ENCODE data around the gene ABHD5.

Gene ABHD5

DNA sequence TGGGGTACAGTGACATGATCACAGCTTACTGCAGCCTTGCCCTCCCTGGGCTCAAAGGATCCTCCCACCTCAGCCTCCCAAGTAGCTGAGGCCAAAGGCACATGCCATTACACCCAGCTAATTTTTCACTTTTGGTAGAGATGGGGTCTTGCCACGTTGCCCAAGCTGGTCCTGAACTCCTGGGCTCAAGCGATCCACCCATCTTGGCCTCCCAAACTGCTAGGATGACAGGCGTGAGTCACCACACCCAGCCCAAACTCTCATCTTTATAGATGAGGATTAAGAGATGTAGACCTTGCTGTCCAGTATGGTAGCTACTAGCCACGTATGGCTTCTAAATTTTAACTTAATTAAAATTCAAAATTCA lies 4.4 kb upstream of the ABHD5 start:
- DNase-seq, result no peak

DNA sequence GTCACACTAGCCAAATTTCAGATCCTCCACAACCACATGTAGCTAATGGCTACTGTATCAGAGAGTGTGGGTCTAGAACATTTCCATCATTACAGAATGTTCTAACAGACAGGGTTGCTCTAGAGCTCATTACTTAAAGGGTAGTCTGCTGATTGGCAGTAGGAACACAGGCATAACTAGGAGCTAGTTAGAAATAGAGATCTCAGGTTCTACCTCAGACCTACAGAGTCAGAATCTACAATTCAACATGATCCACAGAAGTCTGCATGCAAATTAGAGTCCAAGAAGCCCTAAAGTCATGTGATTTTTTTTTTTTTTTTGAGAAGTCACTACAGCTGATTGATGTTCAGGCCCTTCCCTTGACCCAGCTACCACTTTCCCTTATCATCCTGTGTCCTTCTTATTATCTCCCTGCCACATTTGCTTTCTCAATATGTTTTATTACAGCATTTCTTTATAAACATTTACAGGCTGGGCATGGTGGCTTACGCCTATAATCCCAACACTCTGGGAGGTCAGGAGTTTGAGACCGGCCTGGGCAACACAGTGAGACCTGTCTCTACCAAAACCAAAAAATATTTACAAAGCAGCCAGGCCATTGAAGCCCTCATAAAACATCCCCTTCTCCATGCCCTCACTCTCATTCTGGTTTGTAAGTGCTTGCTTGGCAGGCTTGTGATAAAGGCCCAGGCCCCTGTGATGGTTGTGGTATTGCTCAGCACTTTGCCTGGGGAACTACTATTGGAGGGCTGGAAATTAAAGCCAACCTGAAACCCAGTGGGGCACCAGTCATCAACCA lies 3.8 kb upstream of the ABHD5 start:
- no peak for DNase-seq

DNA sequence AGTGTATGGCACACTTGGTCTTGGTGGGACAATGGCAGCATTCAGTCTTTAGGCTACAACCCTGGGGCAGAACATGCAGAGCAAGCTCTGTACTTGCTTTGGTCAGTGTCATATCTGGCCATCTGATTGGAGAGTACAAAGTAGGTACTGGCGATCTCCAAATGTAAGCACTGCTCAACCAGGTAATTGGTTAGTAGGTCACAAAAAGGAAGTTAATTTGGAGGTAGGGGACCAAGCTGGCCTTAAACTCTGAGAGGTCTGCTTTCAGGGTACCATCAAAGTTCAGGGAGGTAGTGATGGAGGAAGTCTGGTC lies 3.3 kb upstream of the ABHD5 start:
- DNase-seq, result no peak

DNA sequence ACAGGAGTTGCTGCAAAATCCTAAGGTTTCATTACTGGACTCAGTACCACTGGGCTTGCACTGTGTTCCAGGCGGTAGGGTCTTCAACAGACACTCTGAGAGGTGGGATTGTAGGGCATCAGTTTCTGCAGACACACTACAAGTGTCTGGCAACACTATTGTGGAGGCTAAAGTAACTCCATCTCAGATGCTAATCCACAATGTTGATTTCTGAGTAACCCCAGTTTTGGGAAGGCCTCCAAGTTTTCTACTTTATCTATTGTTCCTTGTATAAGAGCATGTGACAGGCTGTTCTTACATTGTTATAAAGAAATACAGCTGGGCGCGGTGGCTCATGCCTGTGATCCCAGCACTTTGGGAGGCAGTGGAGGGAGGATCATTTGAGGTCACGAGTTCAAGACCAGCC lies 2.5 kb upstream of the ABHD5 start:
- no peak for DNase-seq

DNA sequence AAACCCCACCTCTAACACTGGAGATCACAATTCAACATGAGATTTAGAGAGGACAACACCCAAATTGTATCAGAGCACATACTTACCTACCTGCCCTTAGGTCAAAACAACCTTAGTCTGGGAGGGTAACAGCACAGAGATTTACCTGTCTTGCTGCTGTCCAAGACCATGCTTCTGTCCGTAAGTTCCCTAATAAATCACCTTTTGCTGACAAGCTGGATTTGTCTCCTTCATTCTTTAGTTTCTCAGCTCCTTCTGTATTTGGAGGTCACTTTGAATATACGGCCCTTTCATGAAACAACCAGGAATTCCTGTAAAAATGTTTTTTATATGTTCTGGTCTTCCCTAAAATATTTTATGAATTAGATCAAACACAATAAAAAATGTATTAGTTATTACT lies 1.6 kb upstream of the ABHD5 start:
- no peak for DNase-seq

DNA sequence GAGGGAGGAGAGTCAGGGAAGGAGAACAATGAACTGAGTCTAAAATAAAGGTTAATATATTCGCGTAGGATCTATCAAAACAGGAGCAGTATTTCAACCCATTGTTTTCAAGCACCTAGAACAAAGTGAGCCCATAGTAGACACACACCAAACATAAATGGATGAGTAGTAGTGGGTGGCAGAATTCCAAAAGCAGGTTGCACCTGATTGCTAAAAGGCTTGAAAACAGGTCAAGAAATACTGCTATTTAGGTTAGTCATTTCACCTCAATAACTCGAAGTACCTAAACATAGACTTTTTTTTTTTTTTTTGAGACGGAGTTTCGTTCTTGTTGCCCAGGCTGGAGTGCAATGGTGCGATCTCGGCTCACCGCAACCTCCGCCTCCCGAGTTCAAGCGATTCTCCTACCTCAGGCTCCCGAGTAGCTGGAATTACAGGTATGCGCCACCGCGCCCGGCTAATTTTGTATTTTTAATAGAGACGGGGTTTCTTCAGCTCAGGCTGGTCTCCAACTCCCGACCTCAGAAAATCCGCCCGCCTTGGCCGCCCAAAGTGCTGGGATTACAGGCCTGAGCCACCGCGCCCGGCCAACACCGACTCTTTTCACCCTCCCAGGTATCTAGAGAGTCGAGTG lies 855 bp upstream of the ABHD5 start:
- no peak for DNase-seq

DNA sequence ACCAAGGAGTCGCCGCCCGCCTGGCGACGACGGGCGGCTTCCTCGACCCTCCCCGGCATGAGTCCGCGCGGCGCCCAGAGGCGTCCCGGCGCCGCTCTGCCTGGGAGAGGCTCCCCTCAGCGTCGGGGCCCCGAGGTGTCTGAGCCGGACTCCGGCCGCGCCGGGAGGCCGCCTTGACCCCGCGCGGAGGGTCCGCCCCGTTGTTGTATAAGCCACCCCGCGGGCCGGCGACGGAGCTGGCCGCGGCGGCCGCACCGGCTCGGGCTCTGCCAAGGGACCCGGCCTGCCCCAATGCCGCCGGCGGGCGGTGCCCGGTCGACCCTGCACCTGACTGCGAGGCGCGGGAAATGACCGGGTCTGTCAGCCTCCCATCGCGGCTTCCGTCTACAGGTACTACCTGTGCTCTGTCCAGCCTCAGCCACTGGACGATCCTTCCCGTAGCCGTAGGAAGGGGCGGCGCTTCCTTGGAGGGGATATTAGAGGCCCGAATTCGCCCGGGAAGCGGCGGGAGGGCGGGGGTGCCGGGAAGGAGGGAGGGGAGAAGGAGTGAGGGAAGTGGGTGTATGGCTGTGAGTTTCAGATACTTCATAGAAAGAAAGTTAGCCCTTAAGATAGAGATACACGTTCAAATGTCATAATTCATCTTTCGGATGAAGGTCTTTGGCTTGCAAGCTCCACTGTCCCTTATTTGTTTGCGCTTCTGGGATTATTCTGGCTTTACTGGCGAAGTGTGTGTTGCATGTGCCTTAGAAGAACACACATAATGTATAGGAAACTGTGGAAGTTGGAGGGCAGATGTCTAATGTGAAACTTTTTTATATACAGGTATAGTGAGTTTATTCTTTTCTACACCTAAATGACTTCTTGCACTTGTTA lies 620 bp downstream of the ABHD5 start:
- DNase-seq, result no peak

DNA sequence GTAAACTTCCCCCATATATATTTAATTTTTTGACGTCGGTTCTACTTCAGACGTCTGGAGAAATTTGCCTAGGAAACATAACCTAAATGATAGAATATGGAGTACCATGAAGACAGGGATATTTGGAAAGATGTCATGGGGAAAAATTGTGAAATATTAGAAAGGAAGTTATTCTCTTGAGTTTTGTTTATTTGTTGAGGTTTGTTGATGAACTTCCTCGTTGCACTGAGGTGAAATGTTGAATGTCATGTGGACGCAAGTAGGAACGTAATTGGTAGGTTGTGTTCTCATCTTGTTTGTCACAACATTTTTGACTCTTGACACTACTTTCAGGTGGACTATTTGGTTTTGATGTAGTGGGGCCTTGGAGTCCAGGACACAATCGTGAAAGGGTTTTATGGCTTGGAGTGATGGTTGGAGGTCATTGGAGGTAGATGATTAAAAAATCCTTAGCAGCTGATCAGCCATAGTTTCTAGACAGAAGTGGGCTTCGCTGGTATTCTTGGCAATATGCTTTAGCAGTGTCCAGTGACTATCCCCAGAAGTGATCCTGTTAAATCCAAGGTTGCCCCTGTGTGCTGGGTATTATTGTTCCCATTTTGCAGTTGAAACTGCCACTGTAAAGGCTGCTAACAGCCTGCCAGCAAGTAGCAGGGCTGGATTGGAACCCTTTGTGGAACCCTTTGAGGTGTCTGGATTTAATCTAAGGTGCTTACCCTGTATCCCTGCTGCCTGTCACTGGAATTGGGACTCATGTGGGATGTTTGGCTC lies 1.5 kb downstream of the ABHD5 start:
- no peak for DNase-seq

DNA sequence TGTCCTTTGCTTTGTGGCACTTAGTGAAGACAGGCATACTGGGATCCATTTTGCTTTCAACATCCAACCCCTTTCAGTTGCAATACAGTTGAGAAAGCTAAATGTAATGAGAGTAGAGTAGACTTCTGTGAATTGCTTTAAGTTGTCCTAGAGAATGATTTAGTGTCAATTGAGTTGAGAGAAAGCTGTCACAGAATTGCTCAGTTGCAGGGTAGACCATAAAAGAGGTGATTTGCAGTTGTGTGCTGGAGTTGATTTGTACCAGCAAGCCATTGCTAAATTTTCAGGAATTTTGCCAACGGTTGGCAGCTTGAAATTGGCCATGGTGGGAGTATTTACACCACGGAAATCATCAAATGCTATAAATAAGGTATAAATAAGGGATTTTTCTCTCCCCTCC lies 2.2 kb downstream of the ABHD5 start:
- DNase-seq, result no peak

DNA sequence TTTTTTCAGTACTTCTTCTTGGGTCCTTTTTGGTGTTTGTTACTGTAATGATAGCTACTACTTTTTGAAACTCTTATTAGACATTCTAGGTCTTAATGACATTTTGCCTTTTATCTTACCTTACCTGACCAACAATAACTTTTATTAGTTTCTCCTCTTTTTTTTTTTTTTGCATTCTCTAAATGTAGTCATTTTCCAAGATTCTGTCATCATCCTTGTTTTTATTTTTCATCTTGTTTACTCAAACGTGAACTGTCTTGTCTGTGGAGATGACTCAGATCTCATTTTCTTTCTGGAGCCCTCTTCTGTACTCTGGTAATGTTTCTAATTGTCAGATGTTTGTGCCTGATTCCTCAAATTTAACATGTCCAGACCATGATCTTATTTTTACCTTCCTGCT lies 2.9 kb downstream of the ABHD5 start:
- DNase-seq, result no peak

DNA sequence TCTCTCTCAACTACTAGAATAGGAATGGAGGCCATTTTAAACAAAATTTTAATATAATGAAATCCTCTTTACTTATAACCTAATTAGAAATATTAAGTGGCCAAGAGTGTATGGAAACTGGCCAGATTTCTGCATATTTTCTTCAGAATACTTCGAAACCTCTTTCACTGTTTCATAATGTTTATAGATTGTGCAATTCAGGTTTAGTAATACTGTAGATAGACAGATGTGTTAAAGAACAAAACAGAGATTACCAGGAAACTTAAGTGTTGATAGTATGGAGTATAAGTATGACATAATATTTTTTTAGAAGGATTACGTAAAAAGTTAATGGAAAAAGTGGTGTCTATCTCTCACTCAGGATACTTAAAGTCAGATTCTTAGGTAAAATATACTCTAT lies 4.7 kb downstream of the ABHD5 start:
- no peak for DNase-seq

DNA sequence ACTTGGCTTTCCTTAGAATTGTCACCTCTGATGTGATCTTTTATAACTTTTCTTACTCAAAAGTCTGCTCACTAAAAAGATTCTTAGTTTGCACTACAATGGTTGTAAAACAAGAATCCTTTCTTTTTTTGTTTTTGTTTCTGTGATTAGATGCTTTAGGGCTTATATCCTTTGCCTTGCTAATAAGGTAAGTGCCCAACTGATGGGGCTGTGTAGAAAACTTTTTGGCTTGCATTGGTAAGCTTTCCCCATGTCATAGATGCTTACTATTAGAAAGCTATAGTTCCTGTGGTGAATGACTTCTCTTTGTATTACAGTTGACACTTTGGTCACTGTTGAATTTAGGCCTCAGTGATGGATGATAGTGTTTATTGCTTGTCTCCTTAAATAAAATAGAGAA lies 5.1 kb downstream of the ABHD5 start:
- no peak for DNase-seq

DNA sequence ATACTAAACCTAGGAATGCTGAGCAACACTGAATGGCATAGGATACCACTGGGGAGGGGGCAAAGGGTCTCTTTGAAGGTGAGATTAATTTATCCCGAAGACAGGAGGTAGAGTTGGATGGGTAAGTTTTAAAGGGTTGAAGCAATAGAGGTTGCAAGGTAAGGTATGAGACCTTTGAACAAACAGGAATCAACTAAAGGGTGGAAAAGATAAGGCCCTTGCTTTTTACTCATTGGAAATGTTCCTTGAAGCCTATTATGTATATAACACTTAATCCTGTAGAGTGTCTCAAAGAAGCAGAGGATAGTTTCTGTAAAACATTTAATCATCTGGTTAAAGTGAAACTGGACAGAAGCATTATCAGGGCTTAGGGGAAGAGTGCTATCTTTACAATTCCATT lies 5.7 kb downstream of the ABHD5 start:
- DNase-seq, result no peak

DNA sequence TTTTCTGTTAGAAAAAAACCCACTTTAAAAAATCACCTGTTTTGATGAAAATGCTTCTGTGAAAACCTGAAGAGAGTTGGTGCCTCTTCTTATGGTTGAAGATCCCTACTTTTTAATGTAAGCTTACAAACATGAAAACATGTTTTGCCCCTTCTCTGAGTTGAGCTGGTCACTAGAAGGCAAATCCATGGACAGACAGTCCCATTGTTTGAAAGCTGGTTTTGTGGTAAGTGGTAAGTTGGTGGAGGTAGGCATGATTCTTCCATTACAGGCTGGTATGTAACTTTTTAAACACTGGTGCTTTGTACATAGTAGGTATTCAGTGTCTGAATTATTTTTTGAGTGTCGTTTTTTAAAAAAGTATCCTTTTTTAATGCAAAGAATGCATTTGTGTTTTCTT lies 6.1 kb downstream of the ABHD5 start:
- DNase-seq, result no peak

DNA sequence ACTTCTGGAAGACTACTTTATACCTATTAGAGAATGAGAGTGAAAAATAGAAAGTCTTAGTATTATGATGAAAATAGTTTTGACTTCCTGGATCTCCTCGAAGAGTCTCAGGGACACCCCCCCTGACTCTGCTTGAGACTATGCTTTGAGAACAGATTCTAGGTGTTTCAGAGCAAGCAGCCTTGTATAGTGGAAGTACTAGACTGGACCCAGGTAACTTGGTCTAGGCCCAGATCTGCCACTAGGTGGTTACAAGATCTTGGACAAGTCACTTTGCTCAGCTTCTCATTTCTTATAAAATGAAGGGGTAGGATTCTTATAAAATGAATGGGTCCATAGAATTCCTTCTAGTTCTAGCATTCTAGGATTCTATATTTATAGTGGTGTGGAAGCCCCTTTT lies 9.1 kb downstream of the ABHD5 start:
- no peak for DNase-seq

DNA sequence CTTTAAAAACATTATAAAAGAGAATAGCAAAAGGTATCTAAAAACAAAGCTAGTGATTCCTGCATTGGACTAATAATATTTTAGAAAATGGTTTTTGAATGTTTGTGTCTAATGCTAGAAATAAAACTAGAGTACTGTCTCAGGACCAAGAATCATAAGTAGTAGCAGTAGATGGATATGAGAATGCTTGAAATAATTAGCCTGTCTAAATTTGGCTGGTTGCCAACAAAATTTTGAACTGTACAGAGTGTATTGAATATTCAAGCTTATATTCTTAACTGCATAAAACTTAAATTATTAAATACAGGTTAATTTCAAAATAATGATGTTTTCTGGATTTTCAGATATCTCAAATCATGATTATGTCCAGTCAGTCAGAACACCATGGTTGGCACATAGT lies 14.0 kb downstream of the ABHD5 start:
- no peak for DNase-seq

DNA sequence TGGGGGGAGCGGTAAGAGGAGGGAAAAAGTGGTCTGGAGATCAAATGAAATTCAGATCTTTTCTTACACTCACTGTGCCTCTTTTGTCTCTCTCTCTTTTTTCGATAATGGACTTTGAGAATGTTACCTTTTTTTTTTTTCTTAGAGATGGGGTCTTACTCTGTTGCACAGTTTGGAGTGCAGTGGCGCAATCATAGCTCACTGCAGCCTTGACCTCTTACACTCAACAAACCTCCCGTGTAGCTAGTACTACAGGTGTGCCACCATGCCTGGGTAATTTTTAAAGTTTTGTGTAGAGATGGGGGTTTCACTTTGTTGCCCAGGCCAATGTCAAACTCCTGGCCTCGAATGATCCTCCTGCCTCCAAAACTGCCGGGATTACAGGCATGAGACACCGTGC lies 15.6 kb downstream of the ABHD5 start:
- DNase-seq, result no peak

DNA sequence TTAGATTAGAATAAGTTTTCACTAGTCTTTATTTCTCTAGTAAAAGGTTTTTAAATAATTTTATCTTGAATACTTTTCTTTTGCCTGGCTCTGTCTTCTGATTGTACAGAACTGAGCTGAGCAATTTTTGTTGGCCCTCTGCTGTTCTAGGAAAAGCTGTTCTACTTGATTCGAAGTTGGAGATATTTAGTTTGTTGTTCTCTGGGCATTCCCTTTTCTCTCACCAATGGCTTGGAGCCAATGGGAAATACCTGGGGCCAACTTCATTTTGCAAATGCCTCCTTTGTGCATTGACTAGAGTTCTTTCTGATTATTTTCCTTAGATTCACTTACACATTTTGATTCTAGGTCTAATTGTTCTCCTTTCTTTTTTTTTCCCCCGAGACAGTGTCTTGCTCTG lies 16.5 kb downstream of the ABHD5 start:
- DNase-seq, result no peak

DNA sequence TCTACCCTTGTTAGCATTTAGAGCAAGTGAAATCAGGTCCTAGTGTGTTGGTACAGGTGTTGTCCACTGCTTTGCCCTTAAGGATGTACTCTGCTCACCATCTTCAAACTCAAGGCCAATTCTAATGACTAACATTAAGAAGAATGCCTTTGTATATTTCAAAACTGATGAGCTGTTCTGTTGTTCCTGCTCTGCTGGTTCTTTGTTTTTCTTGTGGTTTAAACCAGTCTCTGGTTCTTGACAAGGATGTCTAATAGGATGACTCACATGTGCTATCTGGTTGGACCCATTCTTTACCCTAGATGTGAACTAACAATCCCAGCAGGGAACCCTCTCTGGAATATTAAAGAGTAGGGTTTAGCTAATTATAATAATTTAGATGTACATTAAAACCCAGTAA lies 17.3 kb downstream of the ABHD5 start:
- DNase-seq, result no peak

DNA sequence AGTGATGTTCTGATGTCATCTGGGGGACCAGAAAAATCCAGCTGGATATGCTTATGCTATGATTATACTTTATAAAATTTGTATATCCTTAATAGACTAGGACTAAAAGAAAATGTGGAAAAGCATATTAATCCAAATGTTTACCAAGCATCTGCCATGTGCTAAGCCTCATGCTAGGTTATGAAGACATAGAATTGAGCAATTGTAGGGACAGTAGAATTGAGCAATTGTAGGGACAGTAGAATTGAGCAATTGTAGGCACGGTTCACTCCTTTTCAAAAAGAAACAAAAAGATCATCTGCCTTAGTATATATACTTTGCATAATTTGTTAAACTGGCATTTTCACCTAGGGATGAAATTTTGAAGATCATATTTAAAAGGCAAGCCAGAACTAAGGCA lies 18.3 kb downstream of the ABHD5 start:
- no peak for DNase-seq

DNA sequence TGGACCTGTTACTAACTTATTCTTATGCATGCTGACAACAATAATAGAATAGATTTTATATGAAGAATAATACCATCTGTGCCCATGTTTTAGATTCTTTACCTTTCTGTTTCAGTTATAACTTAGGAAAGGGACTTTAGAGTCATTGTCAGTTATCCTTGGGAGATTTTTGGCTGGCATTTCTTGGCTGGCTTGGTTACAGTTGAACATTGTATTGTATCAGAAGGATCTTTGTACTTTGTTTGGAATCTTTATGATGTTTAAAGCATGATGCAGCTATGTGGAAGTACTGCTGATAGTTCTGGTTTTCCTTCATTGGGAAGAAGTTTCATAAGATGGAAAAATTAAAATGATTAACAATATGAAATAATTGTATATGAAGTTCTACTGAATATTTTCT lies 19.9 kb downstream of the ABHD5 start:
- no peak for DNase-seq

DNA sequence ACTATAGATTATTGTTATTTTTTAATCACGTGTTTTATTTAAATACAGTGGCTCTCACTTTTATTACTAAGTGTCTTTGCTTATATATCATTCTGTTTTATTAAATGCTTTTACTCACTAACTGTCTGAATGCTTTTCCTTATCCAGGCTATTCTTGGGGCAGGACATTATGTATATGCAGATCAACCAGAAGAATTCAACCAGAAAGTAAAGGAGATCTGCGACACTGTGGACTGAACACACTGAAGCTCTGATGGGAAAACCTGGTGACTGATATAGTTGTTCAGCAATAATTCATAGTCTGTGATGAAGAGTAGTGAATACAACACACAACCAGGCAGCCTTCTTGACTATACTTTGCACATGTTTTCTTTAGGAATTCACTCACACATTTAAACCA lies 27.6 kb downstream of the ABHD5 start:
- DNase-seq, result no peak

DNA sequence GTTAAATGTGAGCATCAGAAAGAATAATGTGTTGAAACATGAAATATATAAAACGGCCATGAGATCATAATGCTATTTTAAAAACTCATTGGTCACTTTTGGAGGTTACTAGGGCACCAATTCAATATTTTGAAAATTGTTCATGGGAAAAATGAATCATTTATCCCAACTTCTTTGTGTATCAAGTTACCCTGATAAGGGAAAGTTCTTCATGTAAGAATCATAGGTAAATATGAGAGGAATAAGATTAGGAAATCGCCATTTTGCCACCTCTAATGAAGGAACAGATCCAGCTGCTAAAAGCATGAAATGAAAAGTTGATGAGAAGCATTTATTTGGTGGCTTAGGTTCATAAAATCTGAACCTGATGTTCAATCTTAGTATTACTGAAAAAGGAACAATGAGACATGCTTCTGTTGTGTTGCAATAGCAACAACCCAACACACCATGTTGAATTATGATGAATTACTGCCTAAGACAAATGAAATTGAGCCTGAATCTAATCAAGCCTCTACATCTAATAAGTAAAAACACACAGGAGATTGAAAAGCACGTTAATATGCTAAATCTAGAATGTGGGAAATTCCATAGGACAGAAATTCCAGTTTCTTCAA lies 32.5 kb downstream of the ABHD5 start:
- DNase-seq, result no peak

All from NCI-H187 treated with DMSO at 0.1 percent for 48 hours (cell line).